ENCODE data around the gene SLAMF6.
A peak's percentile ranks its signal among the peaks of the same experiment; 100 is the strongest.
"Not testable (repeated sequence)": the region's sequence is repeated elsewhere in the genome, so short reads cannot be mapped to it uniquely, and the experiment has no call there.

Gene SLAMF6

GRCh38 chr1:160486453-160486852 lies 36.6 kb downstream of the SLAMF6 start:
- no peaks in the 10 kb centered on the region for H4K20me1 ChIP-seq (ENCODE audit: insufficient read depth, low read length)
- no peak overlapping the region for H2AFZ ChIP-seq (ENCODE audit: low read depth, low read length)
- no peaks in the 10 kb centered on the region for H3K9me3 ChIP-seq (ENCODE audit: insufficient read depth, low read length, severe bottlenecking)
- no peak overlapping the region for H3K27ac ChIP-seq (ENCODE audit: low read length)
- DNase-seq (no peak), ATAC-seq (ENCODE audit: insufficient read depth, low read depth) (no peak)
- H3K9ac ChIP-seq (ENCODE audit: low read depth, low read length): no peak overlapping the region
- H3K27me3 ChIP-seq (ENCODE audit: insufficient read depth, low read length, poor library complexity): no peaks in the 10 kb centered on the region
- H3K4me1 ChIP-seq (ENCODE audit: insufficient read depth, low read length): no peaks in the 10 kb centered on the region
- H3K4me3 ChIP-seq (ENCODE audit: low read depth in 1 of 2, low read length in 2 of 2): no peak overlapping the region
- H3K4me2 ChIP-seq (ENCODE audit: insufficient read depth, low read length): no peak overlapping the region
- TF ChIP-seq, protein P1, sequence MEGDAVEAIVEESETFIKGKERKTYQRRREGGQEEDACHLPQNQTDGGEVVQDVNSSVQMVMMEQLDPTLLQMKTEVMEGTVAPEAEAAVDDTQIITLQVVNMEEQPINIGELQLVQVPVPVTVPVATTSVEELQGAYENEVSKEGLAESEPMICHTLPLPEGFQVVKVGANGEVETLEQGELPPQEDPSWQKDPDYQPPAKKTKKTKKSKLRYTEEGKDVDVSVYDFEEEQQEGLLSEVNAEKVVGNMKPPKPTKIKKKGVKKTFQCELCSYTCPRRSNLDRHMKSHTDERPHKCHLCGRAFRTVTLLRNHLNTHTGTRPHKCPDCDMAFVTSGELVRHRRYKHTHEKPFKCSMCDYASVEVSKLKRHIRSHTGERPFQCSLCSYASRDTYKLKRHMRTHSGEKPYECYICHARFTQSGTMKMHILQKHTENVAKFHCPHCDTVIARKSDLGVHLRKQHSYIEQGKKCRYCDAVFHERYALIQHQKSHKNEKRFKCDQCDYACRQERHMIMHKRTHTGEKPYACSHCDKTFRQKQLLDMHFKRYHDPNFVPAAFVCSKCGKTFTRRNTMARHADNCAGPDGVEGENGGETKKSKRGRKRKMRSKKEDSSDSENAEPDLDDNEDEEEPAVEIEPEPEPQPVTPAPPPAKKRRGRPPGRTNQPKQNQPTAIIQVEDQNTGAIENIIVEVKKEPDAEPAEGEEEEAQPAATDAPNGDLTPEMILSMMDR (IDR thresholded peaks at IDR 0.05; ENCODE audit: borderline replicate concordance, extremely low read depth, low read length, poor library complexity, severe bottlenecking): no peak
- no peak for TF ChIP-seq EZH2 (IDR thresholded peaks at IDR 0.05; ENCODE audit: borderline replicate concordance, low read depth, low read length, severe bottlenecking)
- H3K36me3 ChIP-seq (ENCODE audit: insufficient read depth, low read length): no peaks in the 10 kb centered on the region
- no peaks in the 10 kb centered on the region for H3K79me2 ChIP-seq (ENCODE audit: insufficient read depth, low read length)

GRCh38 chr1:160483505-160484185 lies 39.4 kb downstream of the SLAMF6 start:
- TF ChIP-seq, protein P1 (IDR thresholded peaks at IDR 0.05; ENCODE audit: borderline replicate concordance, extremely low read depth, low read length, poor library complexity, severe bottlenecking): no peak
- no peak for TF ChIP-seq EZH2 (IDR thresholded peaks at IDR 0.05; ENCODE audit: borderline replicate concordance, low read depth, low read length, severe bottlenecking)
- no peaks in the 10 kb centered on the region for H3K79me2 ChIP-seq (ENCODE audit: insufficient read depth, low read length)
- no peak overlapping the region for H3K9ac ChIP-seq (ENCODE audit: low read depth, low read length)
- no peaks in the 10 kb centered on the region for H4K20me1 ChIP-seq (ENCODE audit: insufficient read depth, low read length)
- H3K27me3 ChIP-seq (ENCODE audit: insufficient read depth, low read length, poor library complexity): no peaks in the 10 kb centered on the region
- H3K4me1 ChIP-seq (ENCODE audit: insufficient read depth, low read length): no peaks in the 10 kb centered on the region
- DNase-seq (no peak), ATAC-seq (ENCODE audit: insufficient read depth, low read depth) (no peak)
- no peak overlapping the region for H3K27ac ChIP-seq (ENCODE audit: low read length)
- no peaks in the 10 kb centered on the region for H3K36me3 ChIP-seq (ENCODE audit: insufficient read depth, low read length)
- 0 out of 2 replicates have a peak overlapping the region, but pooled peaks have one; percentile 13 for H2AFZ ChIP-seq (ENCODE audit: low read depth, low read length)
- H3K4me2 ChIP-seq (ENCODE audit: insufficient read depth, low read length): no peak overlapping the region
- no peak overlapping the region for H3K4me3 ChIP-seq (ENCODE audit: low read depth in 1 of 2, low read length in 2 of 2)
- peaks cover 8% of the 10 kb centered on the region for H3K9me3 ChIP-seq (ENCODE audit: insufficient read depth, low read length, severe bottlenecking)

DNA sequence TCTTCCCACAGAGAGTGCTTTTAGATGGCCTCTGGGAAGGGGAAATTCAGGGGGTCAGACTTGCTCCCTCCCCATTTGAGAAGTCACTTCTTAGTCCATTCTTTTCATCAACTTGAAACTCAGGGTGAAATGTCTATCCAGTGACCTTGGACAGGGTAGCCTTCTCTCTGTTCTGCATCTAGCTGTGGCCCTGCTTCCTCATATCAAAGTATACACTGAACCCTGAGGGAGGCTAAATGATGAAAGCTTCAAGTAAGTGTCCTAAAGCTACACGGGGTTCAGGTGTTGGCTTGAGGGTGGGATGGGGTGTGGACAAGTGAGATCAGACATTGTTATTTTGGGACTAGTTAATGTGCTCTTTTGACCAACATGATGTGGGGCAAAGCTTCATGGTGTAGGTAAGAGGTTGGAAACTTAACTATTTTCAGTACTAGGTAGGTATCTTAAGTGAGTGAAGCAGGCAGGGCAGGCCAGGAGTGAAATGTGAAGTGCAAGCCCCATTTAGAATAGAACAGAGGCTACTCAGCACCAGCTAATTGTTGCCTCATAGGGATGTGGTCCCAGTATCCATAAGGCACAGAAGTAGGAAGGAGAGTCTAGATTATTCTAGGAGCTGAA lies 41.0 kb downstream of the SLAMF6 start:
- no peaks in the 10 kb centered on the region for H3K36me3 ChIP-seq (ENCODE audit: insufficient read depth, low read length)
- H3K9me3 ChIP-seq (ENCODE audit: insufficient read depth, low read length, severe bottlenecking): peaks cover 8% of the 10 kb centered on the region
- no peaks in the 10 kb centered on the region for H3K27me3 ChIP-seq (ENCODE audit: insufficient read depth, low read length, poor library complexity)
- H3K4me2 ChIP-seq (ENCODE audit: insufficient read depth, low read length): no peak overlapping the region
- H2AFZ ChIP-seq (ENCODE audit: low read depth, low read length): no peak overlapping the region
- no peak for TF ChIP-seq EZH2 (IDR thresholded peaks at IDR 0.05; ENCODE audit: borderline replicate concordance, low read depth, low read length, severe bottlenecking)
- H3K4me1 ChIP-seq (ENCODE audit: insufficient read depth, low read length): no peaks in the 10 kb centered on the region
- H3K4me3 ChIP-seq (ENCODE audit: low read depth in 1 of 2, low read length in 2 of 2): no peak overlapping the region
- no peak overlapping the region for H3K27ac ChIP-seq (ENCODE audit: low read length)
- no peak overlapping the region for H3K9ac ChIP-seq (ENCODE audit: low read depth, low read length)
- DNase-seq (no peak), ATAC-seq (ENCODE audit: insufficient read depth, low read depth) (no peak)
- H3K79me2 ChIP-seq (ENCODE audit: insufficient read depth, low read length): no peaks in the 10 kb centered on the region
- no peaks in the 10 kb centered on the region for H4K20me1 ChIP-seq (ENCODE audit: insufficient read depth, low read length)

DNA sequence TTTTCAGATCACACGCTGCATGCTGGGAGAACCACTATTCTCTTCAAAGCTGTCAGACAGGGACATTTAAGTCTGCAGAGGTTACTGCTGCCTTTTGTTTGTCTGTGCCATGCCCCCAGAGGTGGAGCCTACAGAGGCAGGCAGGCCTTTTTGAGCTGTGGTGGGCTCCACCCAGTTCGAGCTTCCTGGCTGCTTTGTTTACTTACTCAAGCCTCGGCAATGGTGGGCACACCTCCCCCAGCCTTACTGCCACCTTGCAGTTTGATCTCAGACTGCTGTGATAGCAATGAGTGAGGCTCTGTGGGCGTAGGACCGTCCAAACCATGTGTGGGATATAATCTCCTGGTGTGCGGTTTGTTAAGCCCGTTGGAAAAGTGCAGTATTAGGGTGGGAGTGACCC lies 42.3 kb downstream of the SLAMF6 start:
- not testable (repeated sequence) for H3K27me3 ChIP-seq (ENCODE audit: insufficient read depth, low read length, poor library complexity); ATAC-seq (ENCODE audit: insufficient read depth, low read depth); H3K9ac ChIP-seq (ENCODE audit: low read depth, low read length); H3K4me3 ChIP-seq (ENCODE audit: low read depth in 1 of 2, low read length in 2 of 2); H3K4me1 ChIP-seq (ENCODE audit: insufficient read depth, low read length); H3K27ac ChIP-seq (ENCODE audit: low read length); H3K79me2 ChIP-seq (ENCODE audit: insufficient read depth, low read length); H3K9me3 ChIP-seq (ENCODE audit: insufficient read depth, low read length, severe bottlenecking); H3K36me3 ChIP-seq (ENCODE audit: insufficient read depth, low read length); DNase-seq; H4K20me1 ChIP-seq (ENCODE audit: insufficient read depth, low read length); H2AFZ ChIP-seq (ENCODE audit: low read depth, low read length); H3K4me2 ChIP-seq (ENCODE audit: insufficient read depth, low read length)

GRCh38 chr1:160479091-160479490 lies 44.0 kb downstream of the SLAMF6 start:
- H3K4me2 ChIP-seq (ENCODE audit: insufficient read depth, low read length); H4K20me1 ChIP-seq (ENCODE audit: insufficient read depth, low read length); H3K4me1 ChIP-seq (ENCODE audit: insufficient read depth, low read length); DNase-seq; H3K27me3 ChIP-seq (ENCODE audit: insufficient read depth, low read length, poor library complexity); H3K36me3 ChIP-seq (ENCODE audit: insufficient read depth, low read length); H3K9ac ChIP-seq (ENCODE audit: low read depth, low read length); H3K27ac ChIP-seq (ENCODE audit: low read length); H3K79me2 ChIP-seq (ENCODE audit: insufficient read depth, low read length); H3K4me3 ChIP-seq (ENCODE audit: low read depth in 1 of 2, low read length in 2 of 2); H3K9me3 ChIP-seq (ENCODE audit: insufficient read depth, low read length, severe bottlenecking); ATAC-seq (ENCODE audit: insufficient read depth, low read depth); H2AFZ ChIP-seq (ENCODE audit: low read depth, low read length): not testable (repeated sequence)
